Endodermal cell (in vitro differentiated cells): Measurements from ENCODE around the gene KCNJ12. TPM values are rescaled to one million over a fixed set of nuclear protein-coding genes. Genes with fewer than 3 reads are reported as not detected.
"Not testable (repeated sequence)": the region's sequence is repeated elsewhere in the genome, so short reads cannot be mapped to it uniquely, and the experiment has no call there.

Experiments
- DNase-seq: peaks from one replicate; pipeline ENCODE4 v3.0.0-alpha.2; 2017
- H3K27ac ChIP-seq: 2 replicates; pipeline ENCODE4 v1.5.1; 2013; ENCODE audit warnings: mild to moderate bottlenecking, low read depth, low read length, moderate library complexity
- H3K27me3 ChIP-seq: 2 replicates; pipeline ENCODE4 v1.6.1; 2013; ENCODE audit warnings: mild to moderate bottlenecking, low read length, moderate library complexity; ENCODE audit not compliant: insufficient read depth, control insufficient read depth, poor library complexity, severe bottlenecking
- H3K36me3 ChIP-seq: 2 replicates; pipeline ENCODE4 v1.7.0; 2013; ENCODE audit warnings: mild to moderate bottlenecking, low read length, moderate library complexity; ENCODE audit not compliant: control insufficient read depth, insufficient read depth
- H3K4me1 ChIP-seq: one replicate; pipeline ENCODE4 v1.7.0; 2013; ENCODE audit warnings: low read length; ENCODE audit not compliant: control insufficient read depth, insufficient read depth
- H3K4me3 ChIP-seq: 2 replicates; pipeline ENCODE4 v1.5.1; 2013; ENCODE audit warnings: mild to moderate bottlenecking, low read length, moderate library complexity
- H3K9ac ChIP-seq: 2 replicates; pipeline ENCODE4 v1.6.1; 2013; ENCODE audit warnings: mild to moderate bottlenecking, low read length, moderate library complexity; ENCODE audit not compliant: poor library complexity, severe bottlenecking; ENCODE audit errors: extremely low read depth
- H3K9me3 ChIP-seq: 2 replicates; pipeline ENCODE4 v1.6.1; 2013; ENCODE audit warnings: mild to moderate bottlenecking, low read length, moderate library complexity; ENCODE audit not compliant: control insufficient read depth
- H3K27ac Mint-ChIP-seq: 2 replicates; pipeline ENCODE4 v1.8.0; 2020; ENCODE audit warnings: mixed read lengths
- H3K27me3 Mint-ChIP-seq: 2 replicates; pipeline ENCODE4 v1.8.0; 2021; ENCODE audit warnings: mild to moderate bottlenecking, mixed read lengths; ENCODE audit not compliant: insufficient read depth
- H3K36me3 Mint-ChIP-seq: 2 replicates; pipeline ENCODE4 v1.8.0; 2020; ENCODE audit warnings: low read depth, mixed read lengths
- H3K4me1 Mint-ChIP-seq: 2 replicates; pipeline ENCODE4 v1.8.0; 2020; ENCODE audit warnings: mixed read lengths
- H3K4me3 Mint-ChIP-seq: 2 replicates; pipeline ENCODE4 v1.8.0; 2020; ENCODE audit warnings: mild to moderate bottlenecking, moderate library complexity, mixed read lengths
- H3K9me3 Mint-ChIP-seq: 2 replicates; pipeline ENCODE4 v1.8.0; 2020; ENCODE audit warnings: mild to moderate bottlenecking, mixed read lengths
- CTCF ChIP-seq: fragments of 200-600 bp; sonication (generic); conservative IDR thresholded peaks from 2 replicates; pipeline ENCODE4 v1.5.0; 2021; ENCODE audit warnings: antibody characterized with exemption, mild to moderate bottlenecking
- WGBS, 2 experiments: methylation state at CpG; one replicate each; pipeline versions ENCODE4 v1.1.5 to v1.1.7; 2013; ENCODE audit warnings: missing lambda C conversion rate in 2 of 2, mixed read lengths in 1 of 2; ENCODE audit not compliant: insufficient coverage in 1 of 2, insufficient read length in 1 of 2; 5-methylcytosine and 5-hydroxymethylcytosine counted together
- long read RNA-seq, 4 experiments: library from polyadenylated mRNA in 2 of 4; library from RNA in 1 of 4; library from capped mRNA in 1 of 4; stranded (forward) in 3 of 4; unstranded in 1 of 4; transcript quantifications; one replicate each; pipeline ENCODE4 v2.0.0, GENCODE V29; 2020 to 2021; ENCODE audit warnings: inconsistent platforms in 1 of 4
- polyA plus RNA-seq, 2 experiments: library from polyadenylated mRNA; stranded (reverse); fragments of 50-300 nt; gene quantifications; one replicate each; pipeline ENCODE4 v1.2.3, GENCODE V29; 2013
- total RNA-seq, 2 donors: library from RNA; stranded (reverse); fragmentation: NEBNext Ultra II Directional in 1 of 2; extraction: Animal tissue kit (Norgen Biotek cat#: 25700) in 1 of 2; gene quantifications; 2 replicates in 1 of 2; 3 replicates in 1 of 2; pipeline ENCODE4 v1.2.1, GENCODE V29; 2021

Gene KCNJ12
- total RNA-seq: 1 to 10 TPM; 2.3 to 2.6 TPM
- 1.9 TPM for polyA plus RNA-seq (2013, experiment 1 of 2)
- polyA plus RNA-seq (2013, experiment 2 of 2): 1.7 TPM
- long read RNA-seq, experiment 1: 0 reads
- long read RNA-seq, experiment 2, full-length matches to known transcripts: 2 of 7 reads
- long read RNA-seq, experiment 2, partial matches to known transcripts: 0 of 7 reads
- long read RNA-seq, experiment 2, other reads (novel, unspliced or antisense): 5 of 7 reads
- long read RNA-seq, experiment 3: 0 reads
- long read RNA-seq, experiment 4: 0 reads

- peak within 1 kb of the TSS; percentile 58 for H3K4me3 Mint-ChIP-seq
Observed at GRCh38 chr17:21376081-21376758, at the start of gene KCNJ12. Gene KCNJ12, plus strand, starts transcription at chr17:21376357. Its CDS starts 38,986 bp downstream, at chr17:21415343.

GRCh38 chr17:21327921-21328320 is 48.2 kb upstream of the KCNJ12 start:
- H3K36me3 ChIP-seq, H3K9ac ChIP-seq, H3K27ac ChIP-seq, H3K4me3 ChIP-seq, H3K27ac Mint-ChIP-seq, H3K36me3 Mint-ChIP-seq, H3K4me1 ChIP-seq, H3K9me3 ChIP-seq, H3K4me3 Mint-ChIP-seq, H3K4me1 Mint-ChIP-seq, DNase-seq: not testable (repeated sequence)
- peaks cover 32% of the 10 kb centered on the region for H3K27me3 Mint-ChIP-seq
- H3K9me3 Mint-ChIP-seq: peaks cover 26% of the 10 kb centered on the region
- no CpG with 5 or more reads among the region's 1 CpG for WGBS, 2 experiments
- peaks cover 14% of the 10 kb centered on the region for H3K27me3 ChIP-seq

More at GRCh38 chr17:21376081-21376758, at the start of gene KCNJ12:
- Histone ChIP-seq H3K4me3 (peak within 1 kb of the TSS; percentile 83), H3K9me3 (no peaks in the 10 kb centered on the region), H3K4me1 (no peaks in the 10 kb centered on the region), H3K27me3 (peaks cover 24% of the 10 kb centered on the region), H3K27ac (no peak within 1 kb of the TSS), H3K9ac (peak within 1 kb of the TSS; percentile 6), H3K36me3 (no peaks in the 10 kb centered on the region)
- WGBS, 2 experiments: 4 to 7% methylated on average over 15 to 81 of the region's 82 CpGs
- TF ChIP-seq CTCF: no peak
- H3K9me3 Mint-ChIP-seq: no peaks in the 10 kb centered on the region
- DNase-seq: peak; percentile 87
- no peak within 1 kb of the TSS for H3K27ac Mint-ChIP-seq
- H3K27me3 Mint-ChIP-seq: peaks cover 51% of the 10 kb centered on the region
- H3K36me3 Mint-ChIP-seq: no peaks in the 10 kb centered on the region
- H3K4me1 Mint-ChIP-seq: peaks cover 19% of the 10 kb centered on the region

- not testable (repeated sequence) for H3K36me3 ChIP-seq, H3K4me3 ChIP-seq, H3K9me3 ChIP-seq, H3K27ac ChIP-seq, H3K36me3 Mint-ChIP-seq, H3K4me1 Mint-ChIP-seq, DNase-seq, H3K4me1 ChIP-seq, H3K4me3 Mint-ChIP-seq, H3K27ac Mint-ChIP-seq, H3K9ac ChIP-seq
- Mint-ChIP-seq H3K9me3 (peaks cover 21% of the 10 kb centered on the region), H3K27me3 (peaks cover 23% of the 10 kb centered on the region)
- 67% methylated on average over 1 of the region's 2 CpGs; no CpG with 5 or more reads in 1 of the 2 experiments for WGBS, 2 experiments
- peaks cover 12% of the 10 kb centered on the region for H3K27me3 ChIP-seq
Observed at GRCh38 chr17:21328778-21329177, 47.4 kb upstream of the KCNJ12 start.

- no peak overlapping the region for H3K4me3 Mint-ChIP-seq
- no peaks in the 10 kb centered on the region for H3K36me3 ChIP-seq
- peaks cover 18% of the 10 kb centered on the region for H3K9me3 Mint-ChIP-seq
- H3K9me3 ChIP-seq: no peaks in the 10 kb centered on the region
- peaks cover 11% of the 10 kb centered on the region for H3K27me3 Mint-ChIP-seq
- no peak overlapping the region for H3K27ac ChIP-seq
- H3K4me3 ChIP-seq: no peak overlapping the region
- no peak for DNase-seq
- no peak overlapping the region for H3K27ac Mint-ChIP-seq
- H3K36me3 Mint-ChIP-seq: no peaks in the 10 kb centered on the region
- no peaks in the 10 kb centered on the region for H3K27me3 ChIP-seq
- H3K4me1 Mint-ChIP-seq: no peaks in the 10 kb centered on the region
- H3K4me1 ChIP-seq: no peaks in the 10 kb centered on the region
- no peak for TF ChIP-seq CTCF
- WGBS, 2 experiments: 83 to 85% methylated on average over 8 to 9 of the region's 9 CpGs
- H3K9ac ChIP-seq: no peak overlapping the region
Observed at GRCh38 chr17:21330436-21331160, 45.6 kb upstream of the KCNJ12 start.

- H3K4me1 ChIP-seq, H3K4me3 Mint-ChIP-seq, H3K27me3 Mint-ChIP-seq, H3K9me3 ChIP-seq, H3K27ac ChIP-seq, H3K36me3 ChIP-seq, H3K4me3 ChIP-seq, H3K27ac Mint-ChIP-seq, H3K9ac ChIP-seq, H3K36me3 Mint-ChIP-seq, H3K27me3 ChIP-seq, H3K4me1 Mint-ChIP-seq, DNase-seq: not testable (repeated sequence)
- 83 to 92% methylated on average over 2 to 4 of the region's 4 CpGs for WGBS, 2 experiments
- peaks cover 17% of the 10 kb centered on the region for H3K9me3 Mint-ChIP-seq
Observed at GRCh38 chr17:21336541-21337294, 39.4 kb upstream of the KCNJ12 start.
